Type B pancreatic cell (in vitro differentiated cells): ENCODE measurements around the gene MGAM2. TPM values are rescaled to one million over a fixed set of nuclear protein-coding genes. Genes with fewer than 3 reads are reported as not detected.

Experiments
- DNase-seq: peaks from one replicate; pipeline ENCODE4 v3.0.0; 2021; ENCODE audit warnings: mixed read lengths; ENCODE audit not compliant: unreplicated experiment; ENCODE audit errors: extremely low spot score
- H3K27ac Mint-ChIP-seq: 2 replicates; pipeline ENCODE4 v1.8.0; 2021; ENCODE audit warnings: mild to moderate bottlenecking, mixed read lengths
- H3K27me3 Mint-ChIP-seq: 2 replicates; pipeline ENCODE4 v1.8.0; 2021; ENCODE audit warnings: mixed read lengths
- H3K36me3 Mint-ChIP-seq: 2 replicates; pipeline ENCODE4 v1.8.0; 2021; ENCODE audit warnings: mixed read lengths
- H3K4me1 Mint-ChIP-seq: one replicate; pipeline ENCODE4 v1.8.0; 2021; ENCODE audit warnings: mixed read lengths; ENCODE audit not compliant: unreplicated experiment
- H3K4me3 Mint-ChIP-seq: 2 replicates; pipeline ENCODE4 v1.8.0; 2021; ENCODE audit warnings: mild to moderate bottlenecking, mixed read lengths
- H3K9me3 Mint-ChIP-seq: 2 replicates; pipeline ENCODE4 v1.8.0; 2021; ENCODE audit warnings: mixed read lengths
- total RNA-seq: library from RNA; stranded (reverse); gene quantifications from 2 replicates; pipeline ENCODE4 v1.2.1, GENCODE V29; 2021; ENCODE audit warnings: low replicate concordance
- TF ChIP-seq, protein P1 (sequence below): fragments of 200-600 bp; sonication (generic); conservative IDR thresholded peaks from 2 replicates; pipeline ENCODE4 v1.5.0; 2021; ENCODE audit warnings: antibody characterized with exemption, mild to moderate bottlenecking

The MGAM2 gene
- total RNA-seq, 1 donor from 2014 or later = 5.9 TPM

DNA sequence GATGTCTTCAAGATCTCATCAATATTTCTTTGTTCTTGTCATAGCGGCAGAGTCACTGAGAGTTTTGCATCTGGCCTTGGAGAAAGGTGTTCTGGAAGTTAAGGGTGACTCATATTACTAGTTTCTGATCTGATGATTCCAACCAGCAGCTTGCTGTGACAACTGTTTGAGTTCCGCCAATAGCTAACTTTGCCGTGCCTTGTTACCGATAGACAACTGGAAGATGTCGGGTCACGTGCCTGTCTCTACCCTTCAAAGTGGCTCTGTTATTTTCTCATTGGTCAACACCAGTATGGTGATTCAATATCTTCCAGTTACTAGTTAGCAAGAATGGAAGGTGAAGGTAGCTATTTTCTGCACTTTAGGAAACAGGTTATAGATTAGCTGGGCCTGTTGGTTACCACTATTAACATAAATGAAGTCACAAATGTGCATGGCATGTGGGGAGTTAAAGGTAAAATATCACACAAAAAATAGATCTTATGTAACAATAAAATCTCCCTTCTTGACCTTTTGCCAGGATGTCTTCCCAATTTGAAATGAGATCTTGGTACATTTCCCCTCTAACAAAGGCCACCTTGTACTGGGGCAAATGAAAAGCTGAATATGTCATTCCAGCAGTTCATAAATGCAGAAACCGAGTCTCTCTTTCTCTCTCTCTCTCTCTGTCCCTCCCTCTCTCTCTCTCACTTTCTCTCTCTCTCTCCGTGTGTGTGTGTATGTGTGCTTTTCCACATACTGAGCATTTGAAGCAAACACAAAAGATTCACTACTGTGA, 2.6 kb upstream of the MGAM2 start:
- Mint-ChIP-seq H3K4me3 (no peak overlapping the region), H3K27me3 (peaks cover 7% of the 10 kb centered on the region), H3K4me1 (no peaks in the 10 kb centered on the region), H3K27ac (no peak overlapping the region), H3K9me3 (no peaks in the 10 kb centered on the region), H3K36me3 (no peaks in the 10 kb centered on the region)
- DNase-seq = no peak
- TF ChIP-seq, protein P1, sequence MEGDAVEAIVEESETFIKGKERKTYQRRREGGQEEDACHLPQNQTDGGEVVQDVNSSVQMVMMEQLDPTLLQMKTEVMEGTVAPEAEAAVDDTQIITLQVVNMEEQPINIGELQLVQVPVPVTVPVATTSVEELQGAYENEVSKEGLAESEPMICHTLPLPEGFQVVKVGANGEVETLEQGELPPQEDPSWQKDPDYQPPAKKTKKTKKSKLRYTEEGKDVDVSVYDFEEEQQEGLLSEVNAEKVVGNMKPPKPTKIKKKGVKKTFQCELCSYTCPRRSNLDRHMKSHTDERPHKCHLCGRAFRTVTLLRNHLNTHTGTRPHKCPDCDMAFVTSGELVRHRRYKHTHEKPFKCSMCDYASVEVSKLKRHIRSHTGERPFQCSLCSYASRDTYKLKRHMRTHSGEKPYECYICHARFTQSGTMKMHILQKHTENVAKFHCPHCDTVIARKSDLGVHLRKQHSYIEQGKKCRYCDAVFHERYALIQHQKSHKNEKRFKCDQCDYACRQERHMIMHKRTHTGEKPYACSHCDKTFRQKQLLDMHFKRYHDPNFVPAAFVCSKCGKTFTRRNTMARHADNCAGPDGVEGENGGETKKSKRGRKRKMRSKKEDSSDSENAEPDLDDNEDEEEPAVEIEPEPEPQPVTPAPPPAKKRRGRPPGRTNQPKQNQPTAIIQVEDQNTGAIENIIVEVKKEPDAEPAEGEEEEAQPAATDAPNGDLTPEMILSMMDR = no peak

DNA sequence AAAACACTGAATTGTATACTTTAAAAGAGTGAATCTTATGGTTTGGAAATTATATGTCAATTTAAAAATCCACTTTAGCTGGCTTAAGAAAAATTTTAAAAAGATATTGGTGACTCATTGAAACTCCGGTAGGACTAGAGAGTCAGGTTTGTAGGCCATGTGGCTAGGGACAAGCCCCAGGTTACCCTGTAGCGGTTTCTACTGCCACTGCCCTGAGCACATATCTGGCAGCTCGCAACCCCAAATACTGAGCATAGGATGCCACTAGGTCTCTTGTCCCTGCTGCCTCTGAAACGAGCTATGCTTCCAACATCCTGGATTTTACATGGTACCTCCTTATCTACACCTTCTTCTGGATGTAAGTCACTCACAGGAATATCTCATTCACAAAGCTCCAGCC, 1.4 kb upstream of the MGAM2 start:
- H3K4me3 Mint-ChIP-seq = no peak overlapping the region
- no peaks in the 10 kb centered on the region for H3K4me1 Mint-ChIP-seq
- TF ChIP-seq, protein P1 = no peak
- H3K27ac Mint-ChIP-seq = no peak overlapping the region
- no peak for DNase-seq
- peaks cover 7% of the 10 kb centered on the region for H3K27me3 Mint-ChIP-seq
- no peaks in the 10 kb centered on the region for H3K36me3 Mint-ChIP-seq
- H3K9me3 Mint-ChIP-seq = no peaks in the 10 kb centered on the region

DNA sequence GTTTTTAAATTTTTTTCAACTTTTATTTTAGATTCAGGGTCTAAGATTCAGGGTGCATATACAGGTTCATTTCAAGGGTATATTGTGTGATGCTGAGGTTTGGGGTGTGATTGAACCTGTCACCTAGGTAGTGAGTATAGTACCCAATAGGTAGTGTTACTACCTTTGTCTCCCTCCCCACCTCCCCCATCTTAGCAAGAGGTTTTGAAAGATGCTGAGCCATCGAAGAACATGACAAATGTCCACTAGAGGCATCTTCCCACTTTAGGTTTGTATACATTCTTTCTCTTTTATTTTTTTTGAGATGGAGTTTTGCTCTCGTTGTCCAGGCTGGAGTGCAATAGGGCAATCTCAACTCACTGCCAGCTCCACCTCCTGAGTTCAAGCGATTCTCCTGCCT, 880 bp upstream of the MGAM2 start:
- Mint-ChIP-seq H3K27ac (no peak overlapping the region), H3K4me3 (no peak overlapping the region), H3K27me3 (peaks cover 7% of the 10 kb centered on the region), H3K36me3 (no peaks in the 10 kb centered on the region), H3K4me1 (no peaks in the 10 kb centered on the region), H3K9me3 (no peaks in the 10 kb centered on the region)
- no peak for DNase-seq
- TF ChIP-seq, protein P1 = no peak

DNA sequence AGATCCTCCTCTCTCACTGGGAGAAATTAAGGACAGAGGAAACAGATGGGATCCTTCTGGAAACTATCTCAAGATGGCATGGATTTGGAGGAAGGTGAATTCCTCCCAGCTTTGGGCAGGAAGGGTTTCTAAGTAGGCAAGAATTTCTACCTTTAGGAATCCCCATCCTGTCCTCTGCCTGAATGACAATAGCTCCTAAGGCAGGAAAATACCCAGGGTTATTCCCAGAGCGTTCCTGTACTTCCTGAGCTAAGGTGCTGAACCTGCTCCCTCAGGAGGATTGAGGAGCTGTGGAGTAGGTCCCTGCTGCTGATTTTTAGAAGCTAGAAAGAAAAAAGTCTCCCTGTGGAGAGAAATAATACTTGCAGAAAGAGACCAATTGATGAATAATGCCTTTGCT, 568 bp downstream of the MGAM2 start:
- no peak for DNase-seq
- Mint-ChIP-seq H3K4me3 (peak overlapping the region; percentile 11), H3K9me3 (no peaks in the 10 kb centered on the region), H3K36me3 (no peaks in the 10 kb centered on the region), H3K4me1 (no peaks in the 10 kb centered on the region), H3K27me3 (peaks cover 7% of the 10 kb centered on the region), H3K27ac (peak overlapping the region; percentile 75)
- TF ChIP-seq, protein P1 = no peak

DNA sequence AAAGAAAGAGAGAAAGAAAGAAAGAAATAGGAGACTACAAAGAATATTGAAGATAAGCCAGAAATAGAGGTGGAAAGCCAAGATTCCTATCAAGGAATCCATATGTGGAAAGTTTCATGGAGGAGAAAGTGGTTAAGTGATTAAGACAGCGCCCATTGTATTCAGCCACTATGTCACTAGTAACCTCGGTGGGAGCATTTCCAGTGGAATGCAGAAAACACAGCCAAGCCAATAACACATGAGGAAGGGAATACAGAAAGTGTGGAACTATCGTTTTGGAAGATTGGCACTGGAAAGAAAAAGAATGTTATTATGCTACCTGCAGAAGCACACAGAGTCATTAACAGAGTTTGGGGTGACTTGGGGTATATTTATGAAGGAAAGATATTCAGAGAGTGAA, 2.7 kb downstream of the MGAM2 start:
- Mint-ChIP-seq H3K27ac (no peak overlapping the region), H3K4me3 (no peak overlapping the region), H3K27me3 (peaks cover 7% of the 10 kb centered on the region), H3K4me1 (no peaks in the 10 kb centered on the region), H3K36me3 (no peaks in the 10 kb centered on the region), H3K9me3 (no peaks in the 10 kb centered on the region)
- TF ChIP-seq, protein P1 = no peak
- no peak for DNase-seq
